Frontal cortex (tissue), 4 donors: ENCODE measurements around the gene ALDH3B2. TPM values are rescaled to one million over a fixed set of nuclear protein-coding genes. Genes with fewer than 3 reads are reported as not detected.
"Not testable (repeated sequence)": the region's sequence is repeated elsewhere in the genome, so short reads cannot be mapped to it uniquely, and the experiment has no call there.

Experiments
- DNase-seq, 2 donors: peaks; one replicate each; pipeline ENCODE4 v3.0.0; 2012; ENCODE audit warnings: low spot score in 2 of 2
- FAIRE-seq: peaks from 2 replicates; lab custom pipeline; 2012; peaks lifted over from hg19 to GRCh38; lab: Jason Lieb, UNC
- small RNA-seq: library from RNA; depleted of rRNA; stranded (forward); fragments of <200 nt; gene quantifications from one replicate; pipeline ENCODE3, GENCODE V24; 2014
- total RNA-seq: library from RNA; depleted of rRNA; stranded (reverse); fragments of >200 nt; gene quantifications from one replicate; pipeline ENCODE4 v1.2.3, GENCODE V29; 2014
- donor health status: control.
- donor health status: control.
- donor health status: control.

The ALDH3B2 gene
- total RNA-seq, 1 donor from 2014 or later = not detected

DNA sequence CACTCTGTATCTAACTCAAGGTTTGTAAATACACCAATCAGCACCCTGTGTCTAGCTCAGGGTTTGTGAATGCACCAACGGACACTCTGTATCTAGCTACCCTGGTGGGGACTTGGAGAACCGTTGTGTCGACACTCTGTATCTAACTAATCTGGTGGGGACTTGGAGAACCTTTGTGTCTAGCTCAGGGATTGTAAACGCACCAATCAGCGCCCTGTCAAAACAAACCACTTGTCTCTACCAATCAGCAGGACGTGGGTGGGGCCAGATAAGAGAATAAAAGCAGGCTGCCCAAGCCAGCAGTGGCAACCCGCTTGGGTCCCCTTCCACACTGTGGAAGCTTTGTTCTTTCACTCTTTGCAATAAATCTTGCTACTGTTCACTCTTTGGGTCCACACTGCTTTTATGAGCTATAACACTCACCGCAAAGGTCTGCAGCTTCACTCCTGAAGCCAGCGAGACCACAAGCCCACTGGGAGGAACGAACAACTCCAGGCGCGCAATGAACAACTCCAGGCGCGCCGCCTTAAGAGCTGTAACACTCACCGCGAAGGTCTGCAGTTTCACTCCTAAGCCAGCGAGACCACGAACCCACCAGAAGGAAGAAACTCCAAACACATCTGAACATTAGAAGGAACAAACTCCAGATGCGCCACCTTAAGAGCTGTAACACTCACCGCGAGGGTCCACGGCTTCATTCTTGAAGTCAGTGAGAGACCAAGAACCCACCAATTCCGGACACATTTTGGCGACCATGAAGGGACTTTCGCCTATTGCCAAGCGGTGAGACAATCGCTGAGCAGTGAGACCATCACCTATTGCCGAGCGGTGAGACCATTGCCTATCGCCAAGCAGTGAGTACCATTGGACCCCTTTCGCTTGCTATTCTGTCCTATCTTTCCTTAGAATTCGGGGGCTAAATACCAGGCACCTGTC, 54.5 kb downstream of the ALDH3B2 start:
- DNase-seq, FAIRE-seq: not testable (repeated sequence)

GRCh38 chr11:67618901-67619659, 55.3 kb downstream of the ALDH3B2 start:
- not testable (repeated sequence) for DNase-seq, FAIRE-seq

- FAIRE-seq (no peak), DNase-seq (peak in 1 of 2 donors; percentile 18)
Observed at GRCh38 chr11:67617243-67617953, 57.0 kb downstream of the ALDH3B2 start.

DNA sequence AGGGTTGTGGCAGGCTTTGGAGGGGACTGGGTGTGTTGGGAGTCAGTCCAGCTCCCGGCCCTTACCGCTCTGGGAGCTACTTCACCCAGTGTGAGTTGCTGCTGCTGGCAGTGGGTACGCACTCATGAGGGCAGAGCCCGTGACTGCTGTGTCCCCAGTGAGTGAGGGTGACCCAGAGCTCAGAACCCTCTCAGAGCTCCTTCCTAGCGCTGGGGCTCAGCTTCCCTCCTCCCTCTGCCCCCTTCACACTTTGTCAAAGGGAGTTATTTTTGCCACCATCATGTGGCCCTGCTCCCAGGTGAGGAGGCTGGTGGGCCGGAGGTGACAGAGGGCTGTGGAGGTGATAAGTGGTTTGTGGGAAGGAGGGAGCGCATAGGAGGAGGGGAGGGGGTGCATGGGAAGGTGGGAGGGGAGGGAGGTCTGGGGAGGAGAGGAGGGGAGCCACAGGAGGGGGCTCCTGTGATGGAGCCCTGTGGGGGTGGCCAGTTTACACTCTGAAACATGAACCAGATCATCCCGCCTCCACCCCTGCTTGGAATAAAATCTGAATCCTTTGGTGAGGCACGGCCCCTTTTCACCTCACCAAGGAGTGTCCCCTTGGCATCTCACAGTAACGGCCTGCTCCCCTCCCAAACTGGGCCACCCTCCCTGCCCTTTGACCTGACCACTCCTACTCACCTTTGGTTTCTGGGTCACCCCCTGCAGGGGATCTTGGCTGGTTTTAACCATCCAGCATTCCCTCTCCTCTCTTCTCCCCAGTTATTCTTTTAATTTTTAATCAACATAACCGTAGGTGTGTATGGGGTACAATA, 57.8 kb downstream of the ALDH3B2 start:
- DNase-seq = peak in 1 of 2 donors; percentile 15
- no peak for FAIRE-seq

GRCh38 chr11:67615728-67616430, 58.5 kb downstream of the ALDH3B2 start:
- FAIRE-seq (no peak), DNase-seq (no peak)

GRCh38 chr11:67614730-67615714, 59.4 kb downstream of the ALDH3B2 start:
- FAIRE-seq (no peak), DNase-seq (no peak)

DNA sequence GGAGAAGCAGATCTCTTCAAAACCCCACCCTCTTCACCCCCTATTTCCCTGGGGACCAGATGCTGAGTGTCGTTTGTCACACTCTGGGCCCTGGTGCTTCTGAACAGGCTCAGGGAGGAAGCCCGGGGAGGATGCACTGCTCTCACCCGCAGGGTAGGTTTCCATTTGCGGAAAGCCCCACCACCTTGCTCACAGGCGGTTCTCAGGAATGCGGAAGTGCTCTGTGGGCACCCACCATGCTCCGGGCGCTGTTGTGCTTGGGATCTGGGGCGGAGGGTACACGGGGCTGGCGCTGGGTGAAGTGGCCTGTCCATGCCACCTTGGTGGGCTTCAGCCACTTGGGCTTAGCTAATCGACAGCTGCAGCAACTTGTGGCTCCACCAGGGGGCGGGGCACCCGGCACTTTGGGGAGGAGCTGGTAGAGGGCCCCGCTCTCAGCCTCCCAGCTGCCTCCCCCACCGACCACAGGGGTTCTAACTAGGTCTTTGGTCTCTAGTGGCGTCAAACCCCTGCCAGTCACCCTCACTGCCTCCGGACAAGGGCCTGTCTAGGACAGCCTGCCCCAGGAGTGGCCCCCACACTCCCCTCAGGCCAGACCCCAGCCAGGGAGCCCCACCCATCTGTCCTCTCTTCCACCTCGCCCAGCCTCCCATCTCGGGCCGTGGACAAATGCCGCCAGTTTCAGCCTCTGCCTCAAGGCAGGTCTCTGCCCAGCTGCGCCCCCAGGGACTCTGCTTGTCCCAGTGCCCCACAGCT, 60.3 kb downstream of the ALDH3B2 start:
- no peak for FAIRE-seq
- peak in 1 of 2 donors; percentile 58 for DNase-seq

GRCh38 chr11:67613313-67613959, 61.0 kb downstream of the ALDH3B2 start:
- FAIRE-seq = no peak

DNA sequence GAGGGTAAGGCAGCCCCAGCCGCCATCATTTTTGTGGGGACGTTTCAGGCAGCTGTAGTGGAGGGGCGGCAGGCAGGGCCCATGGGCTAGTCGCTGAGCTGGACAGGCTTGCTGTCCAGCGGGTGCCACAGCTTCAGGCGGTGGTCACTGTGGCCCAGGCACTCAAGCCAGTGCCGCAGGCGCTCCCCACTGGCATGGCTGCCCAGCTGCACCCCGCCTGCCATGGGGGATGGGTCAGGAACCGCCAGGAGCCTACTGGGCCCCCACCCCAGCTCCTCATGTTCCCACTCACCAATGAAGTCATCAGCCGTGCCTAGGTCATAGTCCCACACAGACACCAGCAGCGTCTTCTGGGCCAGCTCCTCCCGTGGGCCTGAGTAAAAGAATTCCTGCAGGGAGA, 61.7 kb downstream of the ALDH3B2 start:
- FAIRE-seq = no peak
- no peak for DNase-seq

More at GRCh38 chr11:67613313-67613959, 61.0 kb downstream of the ALDH3B2 start:
- no peak for DNase-seq

Small RNA genes lying within 50 kb of the gene (small RNA-seq; reads per million reads assigned to genes)
- 0.28 reads per million, percentile 10 among the genes with 10 or more reads in this experiment for gene RPL37P2

Other genes starting within 250 kb of the ALDH3B2 start
- gene RPS6KB2, start 246.1 kb downstream of the ALDH3B2 start, total RNA-seq = 15.1 TPM
- gene PTPRCAP, start 236.9 kb downstream of the ALDH3B2 start, total RNA-seq = not detected
- gene CORO1B, start 231.1 kb downstream of the ALDH3B2 start, total RNA-seq = 24.1 TPM
- gene GPR152, start 221.9 kb downstream of the ALDH3B2 start, total RNA-seq = not detected
- not detected for gene CABP4, start 219.3 kb downstream of the ALDH3B2 start, total RNA-seq
- 17.5 TPM for gene TMEM134, start 205.4 kb downstream of the ALDH3B2 start, total RNA-seq
- 89.3 TPM for gene AIP, start 191.6 kb downstream of the ALDH3B2 start, total RNA-seq
- gene PITPNM1, start 169.3 kb downstream of the ALDH3B2 start, total RNA-seq = 32.6 TPM
- gene CDK2AP2, start 166.5 kb downstream of the ALDH3B2 start, total RNA-seq = 4.9 TPM
- not detected for gene CABP2, start 151.2 kb downstream of the ALDH3B2 start, total RNA-seq
- gene GSTP1, start 90.8 kb downstream of the ALDH3B2 start, total RNA-seq = 206 TPM
- gene NDUFV1, start 67.7 kb downstream of the ALDH3B2 start, total RNA-seq = 182 TPM
- 1.2 TPM for gene NUDT8, start 44.7 kb downstream of the ALDH3B2 start, total RNA-seq
- gene TBX10, start 34.9 kb downstream of the ALDH3B2 start, total RNA-seq = not detected
- not detected for gene ACY3, start 23.9 kb downstream of the ALDH3B2 start, total RNA-seq